Activated naive CD4-positive, alpha-beta T cell treated with anti-CD3 and anti-CD28 coated beads, Interleukin-2, amount 50 U/mL, for 72 hours (primary cell): ENCODE data around the gene RBBP5. TPM values are rescaled to one million over a fixed set of nuclear protein-coding genes. Genes with fewer than 3 reads are reported as not detected.

Source experiments
- total RNA-seq, 2 donors: library from RNA; stranded (reverse); gene quantifications; one replicate each; pipeline ENCODE4 v1.2.3, GENCODE V29; 2022

The RBBP5 gene
- total RNA-seq, 2 donors from 2014 or later = 19.3 to 24.6 TPM

Other genes starting within 250 kb of the RBBP5 start
- gene CNTN2, start 78.8 kb downstream of the RBBP5 start, total RNA-seq = not detected
- gene TMEM81, start 37.5 kb downstream of the RBBP5 start, total RNA-seq = 1 to 10 TPM; 4.1 to 6.0 TPM
- 10 to 100 TPM; 13.0 to 15.3 TPM for gene DSTYK, start 89.7 kb upstream of the RBBP5 start, total RNA-seq
- gene TMCC2, start 106.0 kb upstream of the RBBP5 start, total RNA-seq = 10 to 100 TPM; 11.1 to 17.2 TPM
- 1 to 10 TPM; 5.9 to 6.8 TPM for gene NUAK2, start 199.8 kb upstream of the RBBP5 start, total RNA-seq
- gene KLHDC8A, start 234.9 kb upstream of the RBBP5 start, total RNA-seq = not detected